Spleen (tissue), 7 donors: Measurements from ENCODE around the gene TRAF3IP3.

Source experiments
- CTCF ChIP-seq, 11 experiments: fragments of 200-600 bp in 7 of 11; fragments of 450-650 bp in 4 of 11; sonication (generic) in 4 of 11; IDR thresholded peaks in 8 of 11; conservative IDR thresholded peaks in 3 of 11; 1 replicate in 7 of 11; 2 replicates in 4 of 11; pipeline versions ENCODE4 v1.4.0 to v1.8.0; 2016 to 2021; ENCODE audit warnings: antibody characterized with exemption in 11 of 11, inconsistent platforms in 4 of 11, mild to moderate bottlenecking in 1 of 11
- POLR2A ChIP-seq, 3 donors: fragments of 450-650 bp; IDR thresholded peaks; one replicate each; pipeline ENCODE4 v1.5.1; 2017; ENCODE audit warnings: antibody characterized with exemption in 3 of 3, mild to moderate bottlenecking in 1 of 3
- POLR2AphosphoS5 ChIP-seq, 3 donors: sonication (generic); formaldehyde crosslinking; IDR thresholded peaks; one replicate each; pipeline ENCODE4 v1.5.1; 2017; ENCODE audit warnings: antibody characterized with exemption in 3 of 3
- donor health status: DM: no; HTN: no; CAD: no; lungs with moderate emphysema.
- donor health status: DM: no; HTN: no; CAD: no.
- donor health status: DM: no; HTN: no; CAD: no.

DNA sequence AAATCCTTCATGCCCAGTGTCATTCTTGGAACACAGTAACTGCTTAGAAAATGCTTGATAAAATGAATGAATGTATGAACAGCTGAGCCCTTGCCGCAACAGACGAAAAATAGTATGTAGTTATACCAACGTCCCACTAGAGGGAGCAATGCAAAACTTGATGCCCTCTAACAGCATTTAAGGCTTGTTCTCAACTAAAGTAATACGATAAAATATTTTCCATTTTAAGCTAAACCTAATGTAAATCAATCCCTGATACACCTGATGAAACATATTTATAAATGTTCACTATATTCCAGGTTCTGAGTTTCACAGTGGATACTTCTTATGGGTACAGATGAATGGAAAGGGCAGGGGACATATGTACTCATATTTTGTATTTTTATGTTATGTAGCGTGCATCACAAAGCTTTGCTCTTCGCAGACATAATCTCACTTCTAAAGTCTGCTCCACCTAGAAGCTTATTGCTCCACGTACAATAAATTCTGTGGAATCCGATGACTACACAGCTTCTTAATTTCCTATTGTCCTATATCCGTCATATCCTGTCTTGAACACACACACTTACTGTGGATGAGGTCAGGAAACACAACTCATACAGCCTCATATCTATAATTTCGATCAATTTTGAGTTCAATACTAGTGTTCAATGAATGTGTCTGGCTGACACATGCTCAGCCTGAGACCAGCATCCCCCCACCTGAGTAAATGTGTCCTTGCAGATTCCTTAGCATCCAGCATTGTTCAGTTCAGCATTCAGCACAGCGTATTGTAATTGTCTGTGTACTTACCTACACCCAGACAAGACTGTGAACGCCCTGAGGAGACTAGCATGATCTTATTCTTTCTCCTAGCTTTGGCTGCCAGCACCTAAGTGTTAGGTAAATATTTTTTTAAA lies 67.5 kb downstream of the TRAF3IP3 start:
- no peak for TF ChIP-seq POLR2AphosphoS5 (IDR thresholded peaks at IDR 0.05)
- TF ChIP-seq CTCF (IDR thresholded peaks at IDR 0.05 in 8 of 11, conservative IDR thresholded peaks at IDR 0.05 in 3 of 11): peak; percentile 29 to 83 (median 70)
- no peak for TF ChIP-seq POLR2A (IDR thresholded peaks at IDR 0.05)
